Kidney epithelial cell (primary cell): ENCODE results near the gene TCN1. TPM values are rescaled to one million over a fixed set of nuclear protein-coding genes. Genes with fewer than 3 reads are reported as not detected.
"Not testable (repeated sequence)": the region's sequence is repeated elsewhere in the genome, so short reads cannot be mapped to it uniquely, and the experiment has no call there.

Source experiments
- DNase-seq: peaks from one replicate; pipeline ENCODE4 v3.0.0-alpha.2; 2010; ENCODE audit warnings: low read depth
- H3K27me3 ChIP-seq: 2 replicates; pipeline ENCODE4 v1.6.0; 2011; ENCODE audit warnings: low read length; ENCODE audit not compliant: control insufficient read depth, insufficient read depth
- H3K36me3 ChIP-seq: 2 replicates; pipeline ENCODE4 v1.5.1; 2011; ENCODE audit warnings: low read length; ENCODE audit not compliant: control insufficient read depth, insufficient read depth
- H3K4me3 ChIP-seq: 2 replicates; pipeline ENCODE4 v1.5.1; 2011; ENCODE audit warnings: low read depth, mild to moderate bottlenecking, control low read depth, low read length
- CTCF ChIP-seq: IDR thresholded peaks from 2 replicates; pipeline ENCODE4 v1.5.1; 2011; ENCODE audit warnings: mild to moderate bottlenecking, moderate library complexity, low read length, control low read depth, inconsistent platforms; ENCODE audit not compliant: insufficient read depth, poor library complexity, severe bottlenecking
- total RNA-seq: library from RNA; depleted of rRNA; stranded (reverse); fragments of >200 nt; gene quantifications from 2 replicates; pipeline ENCODE4 v1.2.3, GENCODE V29; 2015

Gene TCN1
- 2.0 TPM in 1 of 2 replicates, not detected in the other for total RNA-seq

DNA sequence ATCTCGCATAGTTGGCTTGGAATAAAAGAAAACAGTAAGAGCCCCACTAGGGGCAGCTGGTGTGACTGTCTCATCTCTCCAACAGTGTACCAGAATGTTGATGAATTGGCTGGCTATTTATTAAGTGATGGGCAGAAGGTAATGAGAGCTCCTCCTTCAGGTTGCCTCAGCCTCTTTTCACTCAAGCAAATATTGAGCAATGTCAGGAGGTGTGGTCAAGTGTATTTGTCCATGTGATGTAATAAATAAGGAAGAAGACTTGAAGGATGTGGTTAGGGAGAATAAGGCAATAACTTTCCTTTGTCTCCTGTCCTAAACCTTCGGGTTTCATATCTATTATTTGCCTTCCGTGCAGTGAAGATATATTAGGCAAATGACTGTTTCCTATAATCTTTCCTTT lies at the start of gene TCN1:
TSS of gene TCN1 (minus strand) at position 91 of the 400 bp plus-strand sequence. CDS start at position 74, 17 bp downstream.
- no peak for TF ChIP-seq CTCF
- DNase-seq, result no peak
- H3K4me3 ChIP-seq, result no peak within 1 kb of the TSS
- no peaks in the 10 kb centered on the region for H3K27me3 ChIP-seq
- H3K36me3 ChIP-seq, result no peaks in the 10 kb centered on the region

DNA sequence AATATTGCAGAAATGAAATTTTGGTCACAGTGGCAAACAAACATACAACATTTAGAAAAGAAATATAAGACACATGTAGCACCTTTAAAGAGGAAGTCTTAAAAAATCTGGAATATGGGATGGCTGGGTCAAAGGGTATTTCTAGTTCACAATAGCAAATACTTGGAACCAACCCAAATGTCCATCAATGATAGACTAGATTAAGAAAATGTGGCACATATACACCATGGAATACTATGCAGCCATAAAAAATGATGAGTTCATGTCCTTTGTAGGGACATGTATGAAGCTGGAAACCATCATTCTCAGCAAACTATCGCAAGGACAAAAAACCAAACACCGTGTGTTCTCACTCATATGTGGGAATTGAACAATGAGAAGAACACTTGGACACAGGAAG lies 37.3 kb upstream of the TCN1 start:
- H3K27me3 ChIP-seq, H3K36me3 ChIP-seq, DNase-seq, H3K4me3 ChIP-seq: not testable (repeated sequence)

GRCh38 chr11:59901306-59901705 lies 35.0 kb upstream of the TCN1 start:
- no peak overlapping the region for H3K4me3 ChIP-seq
- H3K36me3 ChIP-seq, result no peaks in the 10 kb centered on the region
- no peak for TF ChIP-seq CTCF
- DNase-seq, result peak; percentile 72
- no peaks in the 10 kb centered on the region for H3K27me3 ChIP-seq

DNA sequence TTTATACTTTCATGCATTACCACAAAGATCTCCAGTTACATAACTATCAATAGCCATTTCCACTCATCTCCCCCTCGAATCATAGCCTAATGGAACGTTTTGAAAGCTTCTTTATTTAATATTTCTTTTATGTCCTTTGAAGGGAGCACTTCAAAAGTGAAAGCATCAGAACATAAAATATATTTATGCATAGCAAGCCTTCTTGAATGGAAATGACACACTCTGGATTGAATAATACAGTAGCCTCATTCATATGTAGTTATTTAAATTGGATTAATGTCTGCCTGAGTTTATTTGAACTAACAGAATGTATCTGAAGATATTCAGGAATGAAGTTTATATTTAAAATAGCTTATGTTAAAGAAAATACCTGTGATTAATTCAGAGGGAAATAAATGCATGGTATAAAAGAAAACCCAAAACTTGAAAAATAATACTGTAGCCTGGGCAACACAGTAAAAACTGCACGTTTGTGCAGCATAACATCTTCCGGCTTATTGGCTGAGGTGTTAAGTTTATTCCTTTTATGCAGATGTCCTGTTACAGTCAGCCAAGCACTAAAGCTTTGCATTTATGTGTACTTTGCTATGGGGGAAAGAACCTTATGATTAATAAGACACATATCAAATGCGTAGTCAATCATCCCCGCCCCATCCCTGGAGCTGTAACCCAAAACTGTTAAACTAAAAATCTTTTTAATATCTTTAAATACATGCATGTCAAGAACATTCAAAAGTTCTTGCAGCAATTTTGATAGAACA lies 34.3 kb upstream of the TCN1 start:
- H3K4me3 ChIP-seq, result no peak overlapping the region
- H3K36me3 ChIP-seq, result no peaks in the 10 kb centered on the region
- no peak for DNase-seq
- no peak for TF ChIP-seq CTCF
- no peaks in the 10 kb centered on the region for H3K27me3 ChIP-seq

DNA sequence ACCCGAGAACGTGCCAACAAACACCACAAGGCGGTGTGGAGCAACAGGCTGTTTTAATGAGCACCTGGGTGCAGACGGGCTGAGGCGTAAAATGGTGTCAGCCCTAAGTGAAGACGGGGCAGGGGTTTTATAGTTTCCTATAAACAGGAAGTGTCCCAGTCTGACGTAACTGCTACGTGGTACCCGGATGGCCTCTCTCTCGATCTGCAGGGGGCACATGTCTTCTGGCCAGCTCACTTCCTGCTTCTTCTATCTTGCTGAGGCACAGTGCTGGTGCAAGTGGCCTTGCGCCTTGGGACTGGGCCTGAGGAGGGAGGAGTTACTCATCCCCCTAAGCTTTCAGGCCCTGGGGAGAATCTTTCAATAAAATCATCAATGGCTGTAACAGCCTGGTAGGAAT lies 33.2 kb upstream of the TCN1 start:
- Histone ChIP-seq H3K27me3 (no peaks in the 10 kb centered on the region), H3K4me3 (no peak overlapping the region), H3K36me3 (no peaks in the 10 kb centered on the region)
- DNase-seq, result no peak
- no peak for TF ChIP-seq CTCF

GRCh38 chr11:59898650-59899049 lies 32.4 kb upstream of the TCN1 start:
- Histone ChIP-seq H3K4me3 (no peak overlapping the region), H3K36me3 (no peaks in the 10 kb centered on the region), H3K27me3 (no peaks in the 10 kb centered on the region)
- TF ChIP-seq CTCF, result no peak
- DNase-seq, result no peak
